HG02852 (cell line): Measurements from ENCODE around the gene BPHL.
"Not testable (repeated sequence)": the region's sequence is repeated elsewhere in the genome, so short reads cannot be mapped to it uniquely, and the experiment has no call there.

Experiments used
- ATAC-seq: cut with Tn5 transposase; IDR thresholded peaks from one replicate; pipeline ENCODE4 v1.9.1; 2021; ENCODE audit warnings: mild to moderate bottlenecking, moderate library complexity; ENCODE audit not compliant: unreplicated experiment

BPHL gene

DNA sequence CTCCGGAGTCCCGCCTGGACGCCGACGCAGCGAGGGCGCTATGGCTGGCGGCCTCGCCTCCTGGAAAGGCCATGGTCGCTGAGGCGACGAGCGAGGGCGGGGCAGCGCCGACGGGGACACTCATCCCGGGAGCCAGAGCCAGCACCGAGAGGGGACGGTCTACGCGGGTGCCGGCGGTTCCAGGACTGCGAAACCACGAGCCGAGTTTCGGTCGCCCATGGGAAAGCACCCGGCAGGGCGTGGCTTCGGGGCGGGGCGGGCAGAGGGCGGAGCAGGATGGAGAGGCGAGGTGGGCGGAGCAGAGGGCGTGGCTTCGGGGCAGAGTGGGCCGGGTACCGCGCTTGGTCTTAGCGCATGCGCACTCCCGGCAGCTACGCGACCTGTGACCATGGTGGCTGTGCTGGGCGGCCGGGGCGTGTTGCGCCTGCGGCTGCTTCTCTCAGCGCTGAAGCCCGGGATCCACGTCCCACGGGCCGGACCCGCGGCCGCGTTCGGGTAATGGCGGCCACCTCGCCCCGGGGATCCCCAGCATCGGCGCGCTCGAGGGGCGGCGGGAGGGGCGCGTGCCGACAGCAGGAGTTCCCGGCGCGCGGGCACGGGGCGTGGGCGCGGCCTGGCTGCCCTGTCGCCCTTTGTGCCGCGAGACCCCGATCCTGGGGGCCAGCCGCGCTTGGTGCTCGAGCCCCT is at the start of gene BPHL:
Gene BPHL, plus strand, starts transcription at position 359 of the 687 bp plus-strand sequence. Its CDS starts 30 bp downstream, at position 389.
- ATAC-seq, result peak; percentile 86

DNA sequence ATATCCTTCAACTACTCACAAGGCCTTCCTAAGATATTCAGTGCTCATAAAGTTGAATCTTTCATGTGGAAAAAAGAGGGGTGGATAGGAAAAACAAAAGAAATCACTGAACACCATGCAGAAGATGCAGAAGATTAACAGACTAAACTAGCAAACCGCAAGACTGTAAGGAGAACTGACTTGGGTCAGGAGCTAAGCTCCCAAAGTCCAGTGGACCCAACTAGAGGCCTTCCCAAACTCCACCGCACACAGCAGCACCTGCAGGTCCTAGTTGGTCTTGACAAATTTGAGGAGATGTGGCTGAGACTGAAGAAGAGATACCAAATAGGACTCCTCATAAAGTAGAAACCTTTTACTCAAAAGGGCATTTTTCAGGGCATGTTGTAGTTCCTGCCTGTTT is 46.9 kb upstream of the BPHL start:
- ATAC-seq, result no peak

DNA sequence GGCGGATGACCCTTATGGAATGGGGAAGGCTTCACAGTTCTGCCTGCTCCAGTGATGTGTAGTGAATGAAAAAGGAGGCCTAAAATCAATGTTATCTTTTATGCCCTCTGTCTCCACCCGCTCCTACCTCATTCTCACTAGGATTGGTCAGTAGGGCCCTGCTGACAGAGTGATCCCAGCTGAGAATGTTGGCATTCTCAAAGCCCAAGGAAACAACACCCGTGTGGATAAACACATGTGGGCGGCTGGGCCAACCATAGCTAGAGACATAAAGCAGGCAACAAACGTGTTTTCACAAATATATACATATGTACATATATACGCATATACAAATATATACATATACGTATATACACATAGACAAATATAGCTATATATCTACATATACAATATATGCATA is 45.7 kb upstream of the BPHL start:
- ATAC-seq, result no peak

DNA sequence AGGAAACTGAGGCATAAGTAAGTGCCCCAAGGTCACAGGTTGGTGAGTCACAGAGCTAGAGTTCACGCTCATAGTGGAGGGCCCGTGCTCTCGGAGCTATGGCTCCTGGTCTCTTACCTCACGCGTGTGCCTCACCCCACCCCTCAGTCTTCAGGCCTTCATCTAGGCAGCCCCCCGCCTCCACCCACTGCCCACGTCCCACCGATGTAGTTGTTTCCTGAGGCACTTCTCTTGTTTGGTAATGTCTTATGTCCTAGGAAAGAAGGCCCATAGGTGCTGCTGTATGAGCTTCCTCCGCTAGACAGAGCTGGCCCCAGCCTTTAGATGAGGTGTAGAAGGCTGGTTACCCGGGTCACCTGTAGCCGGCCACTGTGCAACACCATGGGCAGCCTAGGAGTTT is 45.1 kb upstream of the BPHL start:
- no peak for ATAC-seq

DNA sequence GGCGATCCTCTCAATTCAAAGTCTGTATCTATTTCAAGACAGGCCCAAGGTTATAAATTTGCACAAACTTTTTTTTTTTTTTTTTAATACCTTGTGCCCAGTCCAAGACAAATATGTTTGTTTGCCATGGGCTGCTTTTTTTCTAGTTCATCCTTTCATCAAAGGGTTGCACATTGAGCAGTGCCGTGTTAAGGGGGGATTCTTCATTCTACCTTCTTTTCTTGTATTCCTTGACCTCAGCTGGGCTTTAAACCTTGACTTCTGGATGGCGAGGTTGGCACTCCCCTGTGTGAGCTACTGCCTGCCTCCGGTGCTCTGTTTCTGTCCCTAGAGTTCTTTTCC is 42.8 kb upstream of the BPHL start:
- ATAC-seq, result no peak

DNA sequence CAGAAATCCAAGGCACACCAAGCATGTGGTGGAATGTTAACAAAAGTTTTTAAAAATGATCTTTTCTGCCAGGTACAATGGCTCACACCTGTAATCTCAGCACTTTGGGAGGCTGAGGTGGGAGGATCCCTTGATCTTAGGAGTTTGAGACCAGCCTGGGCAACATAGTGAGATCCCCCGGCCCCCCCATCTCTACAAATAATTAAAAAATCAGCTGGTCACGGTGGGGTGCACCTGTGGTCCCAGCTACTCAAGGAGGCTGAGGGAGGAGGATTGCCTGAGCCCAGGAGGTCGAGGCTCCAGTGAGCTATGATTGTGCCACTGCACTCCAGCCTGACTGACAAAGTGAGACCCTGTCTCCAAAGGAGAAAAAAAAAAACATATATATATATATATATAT is 42.2 kb upstream of the BPHL start:
- ATAC-seq, result no peak

DNA sequence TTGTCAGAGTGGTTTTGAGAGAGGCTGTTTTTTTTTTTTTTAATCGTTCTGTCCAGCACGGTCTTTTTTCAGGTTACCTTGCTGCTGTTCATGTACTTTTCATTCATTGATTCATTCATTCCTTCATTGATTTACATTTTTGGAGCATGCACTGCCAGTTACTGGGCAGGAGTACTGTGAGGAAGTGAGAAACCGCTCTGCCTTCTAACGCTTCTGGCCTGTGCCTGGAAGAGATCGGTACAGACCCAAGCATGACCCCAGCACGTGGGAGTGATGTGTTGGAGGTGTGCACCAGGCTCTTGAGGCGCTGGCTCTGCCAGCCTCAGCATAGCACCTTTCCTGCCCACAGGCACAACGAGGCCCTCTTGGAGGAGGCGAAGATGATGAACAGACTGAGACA is 41.1 kb upstream of the BPHL start:
- no peak for ATAC-seq

DNA sequence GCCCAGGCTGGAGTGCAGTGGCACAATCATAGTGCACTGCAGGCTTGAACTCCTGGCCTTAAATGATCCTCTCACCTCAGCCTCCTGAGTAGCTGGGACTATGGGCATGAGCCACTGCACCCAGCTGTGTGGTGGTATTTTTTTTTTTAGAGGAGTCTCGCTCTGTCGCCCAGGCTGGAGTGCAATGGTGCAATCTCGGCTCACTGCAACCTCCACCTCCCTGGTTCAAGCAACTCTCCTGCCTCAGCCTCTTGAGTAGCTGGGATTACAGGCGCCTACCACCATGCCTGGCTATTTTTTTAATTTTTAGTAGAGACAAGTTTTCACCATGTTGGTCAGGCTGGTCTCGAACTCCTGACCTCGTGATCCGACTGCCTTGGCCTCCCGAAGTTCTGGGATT is 39.6 kb upstream of the BPHL start:
- ATAC-seq, result not testable (repeated sequence)

DNA sequence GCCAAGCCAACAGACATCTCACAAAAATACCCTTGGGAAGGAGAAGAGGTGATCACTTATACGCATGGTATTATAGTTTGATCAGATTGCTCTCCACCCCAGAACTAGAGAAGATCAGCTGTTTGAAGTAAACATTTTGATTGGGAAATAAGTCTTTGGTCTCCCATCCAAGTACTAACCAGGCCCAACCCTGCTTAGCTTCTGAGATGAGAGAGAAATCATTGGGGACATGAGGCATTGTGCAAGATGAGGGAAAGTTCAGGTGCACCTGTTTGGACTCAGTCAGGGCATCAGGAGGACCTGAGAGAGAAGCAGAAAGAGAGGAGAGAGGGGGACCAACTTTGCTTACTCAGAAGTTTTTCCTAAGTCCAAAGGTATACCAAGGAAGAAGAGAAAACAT is 38.8 kb upstream of the BPHL start:
- no peak for ATAC-seq

DNA sequence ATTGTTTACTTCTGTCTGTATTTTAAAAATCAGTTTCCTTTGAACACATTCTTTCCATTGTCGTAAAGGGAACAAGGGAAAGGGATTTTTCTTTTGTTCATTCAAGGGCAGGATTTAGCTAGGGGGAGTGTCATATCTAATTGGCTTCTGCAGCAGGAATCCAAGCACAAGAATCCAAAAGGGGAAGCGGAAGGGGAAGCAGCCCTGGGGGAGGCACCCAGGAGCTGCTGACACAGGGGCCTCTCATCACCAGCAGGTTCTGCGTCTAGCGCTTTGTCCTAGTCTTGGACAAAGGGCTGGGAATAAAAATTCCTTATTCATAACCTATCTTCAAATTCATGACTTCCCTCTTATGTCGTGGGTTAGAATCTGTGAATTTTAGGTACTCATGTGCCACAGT is 36.6 kb upstream of the BPHL start:
- no peak for ATAC-seq

DNA sequence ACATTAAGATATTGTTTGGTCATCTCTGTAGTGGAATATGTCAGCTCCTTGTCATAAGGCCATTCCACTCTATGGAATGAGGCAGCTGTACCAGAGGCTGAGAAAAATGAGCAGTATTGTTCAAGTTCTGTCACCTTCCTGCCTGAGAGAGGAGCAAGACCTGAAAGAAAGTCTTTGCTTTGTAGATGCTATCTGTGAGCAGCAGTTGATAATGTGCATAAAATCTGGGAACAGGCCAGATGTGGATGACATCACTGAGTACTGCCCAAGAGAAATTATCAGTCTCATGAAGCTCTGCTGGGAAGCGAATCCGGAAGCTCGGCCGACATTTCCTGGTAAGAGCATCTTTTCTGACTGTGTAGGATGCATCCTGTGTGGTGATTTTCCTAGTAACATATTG is 33.4 kb upstream of the BPHL start:
- no peak for ATAC-seq

DNA sequence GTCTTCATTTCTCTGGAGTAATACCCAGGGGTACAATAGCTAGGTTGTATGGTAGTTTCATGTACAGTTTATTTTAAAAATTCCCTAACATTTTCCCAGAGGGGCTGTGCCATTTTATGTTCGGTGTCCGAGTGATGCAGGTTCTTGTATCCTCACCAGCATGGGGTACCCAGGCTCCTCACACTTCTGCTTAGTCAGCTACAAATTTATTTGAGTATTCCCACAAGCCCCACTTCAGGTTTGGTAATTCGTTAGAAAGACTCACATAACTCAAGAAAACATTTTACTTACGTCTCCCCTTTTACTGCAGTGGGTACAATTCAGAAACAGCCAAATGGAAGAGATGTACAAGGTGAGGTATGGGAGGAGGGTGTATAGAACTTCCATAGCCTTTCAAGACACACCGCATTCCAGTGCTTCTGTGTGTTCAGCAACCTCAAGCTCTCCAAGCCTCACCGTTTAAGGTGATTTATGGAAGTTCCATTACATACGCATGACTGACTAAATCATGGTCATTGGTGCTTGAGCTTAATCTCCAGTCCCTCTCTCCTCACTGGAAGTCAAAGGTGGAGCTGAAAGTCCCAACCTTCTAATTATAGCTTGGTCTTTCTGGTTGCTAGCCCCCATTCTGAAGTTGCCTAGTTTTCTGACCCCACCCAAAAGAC is 32.1 kb upstream of the BPHL start:
- no peak for ATAC-seq

DNA sequence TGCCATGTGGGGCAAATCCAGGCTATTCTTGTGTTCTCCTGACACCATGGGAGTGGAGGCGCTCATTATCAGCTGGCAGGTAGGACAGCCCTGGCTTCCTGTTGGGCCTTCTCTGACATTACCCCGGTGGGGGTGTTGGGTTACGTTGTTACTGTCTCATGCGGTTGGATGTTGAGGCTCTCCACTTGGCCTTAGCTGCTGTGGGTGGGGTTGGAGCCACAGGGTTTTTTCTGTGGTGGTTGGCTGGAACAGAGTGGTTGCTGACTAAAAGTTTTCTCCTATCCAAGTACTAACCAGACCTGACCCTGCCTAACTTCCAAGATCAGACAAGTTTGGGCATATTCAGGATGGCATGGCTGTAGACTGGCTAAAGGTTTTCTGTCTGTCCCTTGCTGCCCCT is 30.1 kb upstream of the BPHL start:
- ATAC-seq, result no peak

DNA sequence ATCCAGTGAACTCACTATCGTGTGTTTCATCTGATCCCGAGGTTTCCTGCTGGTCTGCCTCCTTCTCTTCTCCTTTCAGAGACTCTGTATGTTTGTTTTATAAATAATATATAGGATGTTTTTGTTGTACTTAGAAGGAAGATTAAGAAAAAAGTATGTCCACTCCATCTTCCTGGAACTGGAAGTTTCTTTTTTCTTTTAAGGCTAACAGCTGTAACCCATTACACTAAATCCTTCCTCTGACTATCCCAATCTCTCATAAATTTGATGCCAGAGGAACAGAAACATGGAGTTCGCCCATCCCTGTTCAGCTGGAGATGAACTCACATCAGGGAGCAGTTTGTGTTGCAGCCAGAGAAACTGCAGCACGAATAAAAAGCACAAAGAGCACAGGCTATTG is 29.5 kb upstream of the BPHL start:
- no peak for ATAC-seq

DNA sequence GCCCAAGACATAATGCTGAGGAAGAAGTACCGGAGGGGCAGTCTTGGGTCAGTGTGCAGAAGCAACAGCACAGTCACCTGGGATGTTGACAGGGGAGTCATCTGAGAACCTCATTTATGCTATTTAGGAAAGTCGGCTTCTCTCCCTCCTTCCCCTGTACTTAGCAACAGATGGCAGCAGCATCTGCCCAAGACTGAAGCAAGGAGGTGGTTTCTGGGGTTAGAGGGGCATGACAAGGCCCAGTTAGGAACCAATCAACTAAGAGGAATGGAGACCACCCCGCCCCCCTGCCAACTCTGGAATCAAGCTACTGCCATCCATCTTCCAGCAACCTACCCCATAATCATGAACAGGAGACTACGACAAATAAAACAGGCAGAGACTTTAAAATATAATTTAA is 28.5 kb upstream of the BPHL start:
- no peak for ATAC-seq

DNA sequence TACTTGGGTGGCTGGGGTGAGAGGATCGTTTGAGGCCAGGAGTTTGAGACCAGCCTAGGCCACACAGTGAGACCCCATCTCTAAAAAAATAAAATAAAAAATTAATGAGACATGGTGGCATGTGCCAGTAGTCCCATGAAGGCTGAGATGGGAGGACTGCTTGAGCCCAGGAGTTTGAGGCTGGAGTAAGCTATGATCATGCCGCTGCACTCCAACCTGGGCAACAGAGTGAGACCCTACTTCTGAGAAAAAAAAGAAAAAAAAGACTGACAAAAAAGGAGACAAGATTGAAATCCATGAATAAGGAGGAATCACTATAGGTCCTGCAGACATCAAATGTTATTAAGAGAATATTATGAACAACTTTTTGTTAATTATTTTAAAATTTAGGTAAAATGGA is 23.7 kb upstream of the BPHL start:
- no peak for ATAC-seq

DNA sequence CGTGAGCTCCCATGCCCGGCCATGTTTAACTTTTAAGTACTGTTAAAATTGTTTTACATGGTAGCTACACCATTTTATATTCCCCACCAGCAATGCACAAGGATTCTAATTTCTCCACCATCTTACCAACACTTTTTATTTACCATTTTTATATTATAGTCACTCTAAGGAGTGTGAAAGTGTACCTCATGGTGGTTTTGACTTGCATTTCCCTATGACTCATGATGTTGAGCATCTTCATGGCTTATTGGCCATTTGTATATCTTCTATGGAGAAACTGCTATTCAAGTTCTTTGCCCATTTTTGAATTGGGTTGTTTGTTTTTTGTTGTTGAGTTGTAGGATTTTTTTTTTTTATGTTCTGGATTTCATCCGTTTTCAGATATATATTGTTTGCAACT is 15.6 kb upstream of the BPHL start:
- ATAC-seq, result no peak

DNA sequence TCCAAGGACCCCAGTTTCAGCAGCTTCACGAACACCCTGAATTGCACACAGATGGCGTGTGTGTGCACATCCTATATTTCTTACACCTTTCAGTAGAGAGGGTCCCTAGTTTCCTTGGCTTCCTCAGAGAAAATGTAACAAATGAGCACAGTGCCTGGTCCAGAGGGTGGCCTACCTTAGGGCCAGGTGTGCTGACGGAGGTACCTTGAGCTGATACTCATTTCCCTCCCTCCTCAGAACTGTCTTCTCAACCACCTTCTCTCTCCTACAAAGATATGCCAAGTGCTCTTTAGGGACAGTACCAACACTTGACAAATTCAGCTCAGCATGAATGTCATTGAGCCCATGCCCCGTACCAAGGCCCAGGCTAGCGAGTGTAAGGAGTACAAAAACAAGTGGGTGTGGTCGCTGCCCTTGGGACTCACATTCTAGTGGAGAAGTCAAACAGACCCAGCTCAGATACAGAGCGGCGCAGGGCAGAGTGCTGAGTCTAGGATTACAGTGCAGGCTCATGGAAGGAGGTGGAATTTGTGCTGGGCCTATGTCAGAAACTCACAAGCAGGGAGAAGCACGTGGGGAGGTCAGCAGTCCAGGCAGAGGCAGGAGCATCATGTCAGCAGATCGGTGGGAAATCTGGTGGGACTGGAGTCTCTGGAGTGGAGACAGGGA is 9.6 kb upstream of the BPHL start:
- no peak for ATAC-seq

DNA sequence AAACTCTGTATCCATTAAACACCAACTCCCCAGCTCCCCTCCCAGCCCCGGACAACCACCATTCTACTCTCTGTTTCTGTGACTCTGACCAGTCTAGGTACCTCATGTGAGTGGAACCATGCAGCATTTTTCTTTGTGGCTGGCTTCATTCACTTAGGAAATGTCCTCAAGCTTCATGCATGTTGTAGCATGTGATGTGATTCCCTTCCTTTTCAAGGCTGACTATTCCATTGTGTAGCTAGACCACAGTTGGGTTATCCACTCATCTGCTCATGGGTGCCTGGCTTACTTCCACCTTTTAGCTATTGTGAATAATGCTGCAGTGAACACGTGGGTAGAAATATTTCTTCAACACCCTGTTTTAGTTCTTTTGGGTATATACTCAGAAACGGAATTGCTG is 8.8 kb upstream of the BPHL start:
- no peak for ATAC-seq

DNA sequence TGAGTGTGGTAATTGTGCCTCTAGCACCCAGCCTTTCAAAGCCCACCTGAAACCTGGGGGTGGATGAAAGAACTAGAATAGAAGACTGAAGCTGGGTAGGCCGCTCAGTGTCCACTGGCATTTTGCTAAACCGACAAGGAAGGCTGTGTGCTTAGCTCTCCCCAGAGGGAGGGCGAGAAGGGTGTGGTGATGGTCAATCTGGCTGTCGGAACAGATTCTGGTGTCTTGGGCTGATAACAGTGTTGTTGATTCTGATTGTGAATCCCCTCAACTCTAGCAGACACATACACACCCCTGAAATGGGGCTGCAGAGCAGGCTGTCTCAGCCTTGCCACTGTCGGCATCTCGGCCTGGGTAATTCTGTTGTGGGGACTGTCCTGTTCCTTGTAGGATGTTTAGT is 4.1 kb upstream of the BPHL start:
- no peak for ATAC-seq

DNA sequence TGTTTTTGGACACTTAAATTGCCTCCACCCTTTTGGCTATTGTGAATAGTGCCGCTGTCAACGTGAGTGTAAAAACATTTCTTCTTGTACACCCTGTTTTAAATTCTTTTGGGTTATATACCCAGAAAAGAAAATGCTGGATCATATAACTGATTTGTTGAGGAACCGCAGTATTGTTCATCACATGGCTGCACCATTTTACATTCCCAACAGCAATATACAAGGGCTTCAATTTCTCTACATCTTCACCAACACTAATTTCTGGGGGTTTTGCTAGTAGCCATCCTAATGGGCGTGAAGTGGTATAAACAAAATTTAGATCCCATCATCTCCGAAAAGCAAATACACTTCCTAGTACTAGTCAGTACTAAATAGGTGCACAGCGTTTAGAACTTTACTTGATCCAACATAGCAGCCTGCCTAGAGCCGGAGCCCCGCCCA is 579 bp upstream of the BPHL start:
- ATAC-seq, result no peak

DNA sequence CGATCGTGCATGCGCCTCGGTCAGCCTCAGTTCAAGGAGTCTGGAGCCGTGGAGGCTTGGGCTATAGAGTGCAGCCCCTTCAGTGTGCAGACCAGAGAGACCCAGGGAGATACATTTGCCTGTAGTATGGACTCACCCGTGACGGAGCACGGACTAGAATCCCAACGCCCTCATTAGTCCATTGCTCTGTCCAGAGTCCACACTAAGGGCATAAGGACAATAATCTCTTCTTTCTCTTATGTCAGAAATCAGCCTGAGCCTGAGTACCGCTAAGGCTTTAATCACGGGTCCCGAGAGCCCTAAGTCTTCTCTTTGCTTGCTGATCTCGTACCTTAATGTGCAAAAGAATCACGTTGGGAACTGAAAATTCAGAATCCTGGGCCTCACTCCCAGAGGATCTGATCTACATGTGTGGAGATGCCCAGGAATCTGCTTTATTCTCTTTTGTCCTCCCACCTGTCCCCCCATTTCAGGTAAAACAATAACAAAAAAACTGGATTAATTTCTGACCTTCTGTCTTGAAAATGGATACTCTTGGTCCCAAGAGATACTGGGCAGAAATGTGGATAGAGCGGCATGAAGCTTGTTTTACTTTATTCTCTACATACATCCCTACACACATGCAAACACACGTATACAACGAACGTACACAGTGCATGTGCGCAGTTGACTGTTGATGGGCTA is 671 bp downstream of the BPHL start:
- peak; percentile 31 for ATAC-seq
